ENCODE results near the gene CFAP54. TPM values are rescaled to one million over a fixed set of nuclear protein-coding genes. Genes with fewer than 3 reads are reported as not detected.
"Not testable (repeated sequence)": the region's sequence is repeated elsewhere in the genome, so short reads cannot be mapped to it uniquely, and the experiment has no call there.

Gene CFAP54
- polyA plus RNA-seq, 1 donor from 2014 or later: 1.1 TPM

DNA sequence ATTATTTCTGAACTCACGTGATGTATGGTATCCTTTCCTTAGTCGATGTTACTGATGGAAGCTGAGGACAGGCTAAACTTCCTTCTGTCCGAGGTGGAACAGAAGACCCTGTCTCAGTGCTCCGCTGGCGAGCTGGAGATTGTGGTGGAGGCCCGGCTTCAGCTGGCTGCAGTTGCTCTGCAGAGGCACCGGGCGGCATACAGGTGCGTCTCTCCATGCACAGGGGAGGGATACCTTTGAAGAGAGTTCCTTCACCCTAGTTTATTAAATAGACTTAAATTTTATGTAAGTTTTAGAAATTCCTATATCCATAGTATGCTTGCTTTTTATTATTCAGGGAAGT is 231.0 kb downstream of the CFAP54 start:
- H3K79me2 ChIP-seq (replicated peaks; ENCODE audit: insufficient read depth, low read length): no peaks in the 10 kb centered on the region
- H3K36me3 ChIP-seq (ENCODE audit: insufficient read depth, low read length): no peaks in the 10 kb centered on the region
- no peaks in the 10 kb centered on the region for H4K20me1 ChIP-seq (ENCODE audit: insufficient read depth)
- H3F3A ChIP-seq (ENCODE audit: insufficient read depth, low read length, poor library complexity, severe bottlenecking): no peaks in the 10 kb centered on the region
- H3K9me2 ChIP-seq (ENCODE audit: insufficient read depth, low read length): no peaks in the 10 kb centered on the region
- no peaks in the 10 kb centered on the region for H3K9me3 ChIP-seq (ENCODE audit: low read length)
- H3K27ac ChIP-seq (ENCODE audit: low read length): no peak overlapping the region
- TF ChIP-seq EP300 (conservative IDR thresholded peaks at IDR 0.05; ENCODE audit: poor library complexity, severe bottlenecking) (no peak), MXI1 (conservative IDR thresholded peaks at IDR 0.05; ENCODE audit: poor library complexity, severe bottlenecking) (no peak), RAD21 (conservative IDR thresholded peaks at IDR 0.05) (no peak), TAF1 (IDR thresholded peaks at IDR 0.05; ENCODE audit: low read depth) (no peak), POLR2AphosphoS5 (IDR thresholded peaks at IDR 0.05) (no peak), EZH2 (IDR thresholded peaks at IDR 0.05; ENCODE audit: borderline replicate concordance, insufficient read depth, low read length, poor library complexity, severe bottlenecking) (no peak), SMC3 (conservative IDR thresholded peaks at IDR 0.05; ENCODE audit: poor library complexity) (no peak)
- TF ChIP-seq, protein P1, sequence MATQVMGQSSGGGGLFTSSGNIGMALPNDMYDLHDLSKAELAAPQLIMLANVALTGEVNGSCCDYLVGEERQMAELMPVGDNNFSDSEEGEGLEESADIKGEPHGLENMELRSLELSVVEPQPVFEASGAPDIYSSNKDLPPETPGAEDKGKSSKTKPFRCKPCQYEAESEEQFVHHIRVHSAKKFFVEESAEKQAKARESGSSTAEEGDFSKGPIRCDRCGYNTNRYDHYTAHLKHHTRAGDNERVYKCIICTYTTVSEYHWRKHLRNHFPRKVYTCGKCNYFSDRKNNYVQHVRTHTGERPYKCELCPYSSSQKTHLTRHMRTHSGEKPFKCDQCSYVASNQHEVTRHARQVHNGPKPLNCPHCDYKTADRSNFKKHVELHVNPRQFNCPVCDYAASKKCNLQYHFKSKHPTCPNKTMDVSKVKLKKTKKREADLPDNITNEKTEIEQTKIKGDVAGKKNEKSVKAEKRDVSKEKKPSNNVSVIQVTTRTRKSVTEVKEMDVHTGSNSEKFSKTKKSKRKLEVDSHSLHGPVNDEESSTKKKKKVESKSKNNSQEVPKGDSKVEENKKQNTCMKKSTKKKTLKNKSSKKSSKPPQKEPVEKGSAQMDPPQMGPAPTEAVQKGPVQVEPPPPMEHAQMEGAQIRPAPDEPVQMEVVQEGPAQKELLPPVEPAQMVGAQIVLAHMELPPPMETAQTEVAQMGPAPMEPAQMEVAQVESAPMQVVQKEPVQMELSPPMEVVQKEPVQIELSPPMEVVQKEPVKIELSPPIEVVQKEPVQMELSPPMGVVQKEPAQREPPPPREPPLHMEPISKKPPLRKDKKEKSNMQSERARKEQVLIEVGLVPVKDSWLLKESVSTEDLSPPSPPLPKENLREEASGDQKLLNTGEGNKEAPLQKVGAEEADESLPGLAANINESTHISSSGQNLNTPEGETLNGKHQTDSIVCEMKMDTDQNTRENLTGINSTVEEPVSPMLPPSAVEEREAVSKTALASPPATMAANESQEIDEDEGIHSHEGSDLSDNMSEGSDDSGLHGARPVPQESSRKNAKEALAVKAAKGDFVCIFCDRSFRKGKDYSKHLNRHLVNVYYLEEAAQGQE (IDR thresholded peaks at IDR 0.05; ENCODE audit: borderline replicate concordance): no peak
- TF ChIP-seq, protein P2, sequence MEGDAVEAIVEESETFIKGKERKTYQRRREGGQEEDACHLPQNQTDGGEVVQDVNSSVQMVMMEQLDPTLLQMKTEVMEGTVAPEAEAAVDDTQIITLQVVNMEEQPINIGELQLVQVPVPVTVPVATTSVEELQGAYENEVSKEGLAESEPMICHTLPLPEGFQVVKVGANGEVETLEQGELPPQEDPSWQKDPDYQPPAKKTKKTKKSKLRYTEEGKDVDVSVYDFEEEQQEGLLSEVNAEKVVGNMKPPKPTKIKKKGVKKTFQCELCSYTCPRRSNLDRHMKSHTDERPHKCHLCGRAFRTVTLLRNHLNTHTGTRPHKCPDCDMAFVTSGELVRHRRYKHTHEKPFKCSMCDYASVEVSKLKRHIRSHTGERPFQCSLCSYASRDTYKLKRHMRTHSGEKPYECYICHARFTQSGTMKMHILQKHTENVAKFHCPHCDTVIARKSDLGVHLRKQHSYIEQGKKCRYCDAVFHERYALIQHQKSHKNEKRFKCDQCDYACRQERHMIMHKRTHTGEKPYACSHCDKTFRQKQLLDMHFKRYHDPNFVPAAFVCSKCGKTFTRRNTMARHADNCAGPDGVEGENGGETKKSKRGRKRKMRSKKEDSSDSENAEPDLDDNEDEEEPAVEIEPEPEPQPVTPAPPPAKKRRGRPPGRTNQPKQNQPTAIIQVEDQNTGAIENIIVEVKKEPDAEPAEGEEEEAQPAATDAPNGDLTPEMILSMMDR (IDR thresholded peaks at IDR 0.05; ENCODE audit: poor library complexity, severe bottlenecking): no peak
- H2AFZ ChIP-seq (ENCODE audit: low read depth, low read length): no peak overlapping the region
- H3K9ac ChIP-seq (ENCODE audit: low read length): no peak overlapping the region
- H3K4me3 ChIP-seq (ENCODE audit: low read length): no peak overlapping the region
- H3K27me3 ChIP-seq (ENCODE audit: insufficient read depth, low read depth, low read length): no peaks in the 10 kb centered on the region
- no peak overlapping the region for H3K4me2 ChIP-seq (ENCODE audit: low read length)

DNA sequence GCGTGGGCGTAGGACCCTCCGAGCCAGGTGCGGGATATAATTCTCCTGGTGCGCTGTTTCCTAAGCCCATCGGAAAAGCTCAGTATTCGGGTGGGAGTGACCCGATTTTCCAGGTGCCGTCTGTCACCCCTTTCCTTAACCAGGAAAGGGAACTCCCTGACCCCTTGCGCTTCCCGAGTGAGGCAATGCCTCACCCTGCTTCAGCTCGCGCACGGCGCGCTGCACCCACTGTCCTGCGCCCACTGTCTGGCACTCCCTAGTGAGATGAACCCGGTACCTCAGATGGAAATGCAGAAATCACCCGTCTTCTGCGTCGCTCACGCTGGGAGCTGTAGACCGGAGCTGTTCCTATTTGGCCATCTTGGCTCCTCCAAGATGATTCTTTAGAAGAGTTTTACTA is 240.1 kb downstream of the CFAP54 start:
- H3K27ac ChIP-seq (ENCODE audit: low read length); H3K9me2 ChIP-seq (ENCODE audit: insufficient read depth, low read length); H3K79me2 ChIP-seq (replicated peaks; ENCODE audit: insufficient read depth, low read length); H3K4me2 ChIP-seq (ENCODE audit: low read length); H3F3A ChIP-seq (ENCODE audit: insufficient read depth, low read length, poor library complexity, severe bottlenecking); H3K4me3 ChIP-seq (ENCODE audit: low read length); H2AFZ ChIP-seq (ENCODE audit: low read depth, low read length); H3K9ac ChIP-seq (ENCODE audit: low read length); H3K27me3 ChIP-seq (ENCODE audit: insufficient read depth, low read depth, low read length); H4K20me1 ChIP-seq (ENCODE audit: insufficient read depth); H3K36me3 ChIP-seq (ENCODE audit: insufficient read depth, low read length); H3K9me3 ChIP-seq (ENCODE audit: low read length): not testable (repeated sequence)

DNA sequence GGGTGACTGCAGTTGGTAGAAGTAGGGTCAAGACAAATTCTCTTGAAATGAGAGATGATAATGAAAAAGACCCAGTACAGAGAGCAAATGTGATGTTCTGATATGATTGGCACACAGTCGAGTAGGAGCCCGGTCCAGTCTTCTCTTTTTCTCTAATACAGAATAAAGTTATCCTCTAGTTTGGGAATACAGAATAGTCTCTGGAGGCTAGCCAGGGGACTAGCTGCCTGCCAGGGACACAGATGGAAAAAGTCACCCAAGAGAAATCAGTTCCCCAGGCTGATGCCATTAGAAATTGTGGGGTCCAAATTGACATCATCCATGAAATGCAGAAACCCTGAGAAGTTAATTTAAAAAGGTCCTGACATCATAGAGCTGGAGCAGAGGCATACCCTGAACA is 240.5 kb downstream of the CFAP54 start:
- Histone ChIP-seq H3K79me2 (replicated peaks; ENCODE audit: insufficient read depth, low read length) (no peaks in the 10 kb centered on the region), H3K36me3 (ENCODE audit: insufficient read depth, low read length) (no peaks in the 10 kb centered on the region), H3K9me3 (ENCODE audit: low read length) (no peaks in the 10 kb centered on the region), H4K20me1 (ENCODE audit: insufficient read depth) (no peaks in the 10 kb centered on the region), H3K9me2 (ENCODE audit: insufficient read depth, low read length) (no peaks in the 10 kb centered on the region), H2AFZ (ENCODE audit: low read depth, low read length) (no peak overlapping the region), H3K9ac (ENCODE audit: low read length) (no peak overlapping the region), H3K27me3 (ENCODE audit: insufficient read depth, low read depth, low read length) (no peaks in the 10 kb centered on the region), H3K27ac (ENCODE audit: low read length) (no peak overlapping the region), H3K4me3 (ENCODE audit: low read length) (no peak overlapping the region), H3K4me2 (ENCODE audit: low read length) (no peak overlapping the region), H3F3A (ENCODE audit: insufficient read depth, low read length, poor library complexity, severe bottlenecking) (no peaks in the 10 kb centered on the region)
- TF ChIP-seq POLR2AphosphoS5 (IDR thresholded peaks at IDR 0.05): no peak
- TF ChIP-seq, protein P1 (IDR thresholded peaks at IDR 0.05; ENCODE audit: borderline replicate concordance): no peak
- no peak for TF ChIP-seq SMC3 (conservative IDR thresholded peaks at IDR 0.05; ENCODE audit: poor library complexity)
- no peak for TF ChIP-seq EZH2 (IDR thresholded peaks at IDR 0.05; ENCODE audit: borderline replicate concordance, insufficient read depth, low read length, poor library complexity, severe bottlenecking)
- no peak for TF ChIP-seq RAD21 (conservative IDR thresholded peaks at IDR 0.05)
- TF ChIP-seq, protein P2 (IDR thresholded peaks at IDR 0.05; ENCODE audit: poor library complexity, severe bottlenecking): no peak
- no peak for TF ChIP-seq TAF1 (IDR thresholded peaks at IDR 0.05; ENCODE audit: low read depth)
- TF ChIP-seq EP300 (conservative IDR thresholded peaks at IDR 0.05; ENCODE audit: poor library complexity, severe bottlenecking): no peak
- no peak for TF ChIP-seq MXI1 (conservative IDR thresholded peaks at IDR 0.05; ENCODE audit: poor library complexity, severe bottlenecking)

All from neural cell (in vitro differentiated cells).